OCI-LY3 (cell line): ENCODE data around the gene BAZ1B.

Experiments
- CTCF ChIP-seq: fragments of 200-600, 300-600 bp; sonication (generic); IDR thresholded peaks from 2 replicates; pipeline ENCODE4 v1.5.1; 2014; ENCODE audit warnings: antibody characterized with exemption, low read length, low read depth
- EZH2phosphoT487 ChIP-seq: fragments of 200-600 bp; shearing (Covaris generic); IDR thresholded peaks from 2 replicates; pipeline ENCODE4 v1.6.1; 2018; ENCODE audit warnings: antibody characterized with exemption, mixed run types, low read depth

GRCh38 chr7:73452999-73453635 lies 69.0 kb downstream of the BAZ1B start:
- TF ChIP-seq CTCF (no peak), EZH2phosphoT487 (no peak)
